K562 (cell line): ENCODE results near the gene FOXN3. TPM values are rescaled to one million over a fixed set of nuclear protein-coding genes. Genes with fewer than 3 reads are reported as not detected.

Experiments used
- ATAC-seq: fragments of 200-7000 bp; cut with Tn5 transposase; 3 replicates; pipeline ENCODE4 v1.9.1; 2020; ENCODE audit warnings: moderate library complexity
- BruUV-seq: library from RNA; stranded (reverse); fragments of 400-500 nt; replicated peaks from 2 replicates; lab custom pipeline; 2021; lab: Mats Ljungman, UMichigan
- CTCF ChIA-PET: fragments of 300-600 bp; formaldehyde crosslinking; extraction: SDS; loops from one replicate; lab custom pipeline; 2021; ENCODE audit warnings: low intra/inter-chr PET ratio; lab: Yijun Ruan, JAX
- POLR2A ChIA-PET: fragments of 300-600, 350-650 bp; sonication (Branson Sonifier 250); formaldehyde crosslinking; extraction: SDS; loops from one replicate; lab custom pipeline; 2021; ENCODE audit warnings: antibody characterized with exemption, inconsistent platforms; lab: Yijun Ruan, JAX
- DNase-seq, 4 experiments: peaks; one replicate each; pipeline versions ENCODE4 v3.0.0 to v3.0.0-alpha.2; 2011 to 2018; ENCODE audit warnings: low spot score in 3 of 4, mixed read lengths in 3 of 4; ENCODE audit errors: extremely low read depth in 1 of 4
- FAIRE-seq: peaks from 2 replicates; lab custom pipeline; 2011; peaks lifted over from hg19 to GRCh38; lab: Jason Lieb, UNC
- H2AFZ ChIP-seq: 2 replicates; pipeline ENCODE4 v1.6.0; 2011; ENCODE audit warnings: low read depth, low read length, control low read depth, inconsistent platforms
- H3K27ac ChIP-seq: fragments of 200-600 bp; 3 replicates; pipeline ENCODE4 v1.8.0; 2011; ENCODE audit warnings: low read depth, mild to moderate bottlenecking, control low read depth, inconsistent platforms, low read length, moderate library complexity, mixed read lengths; ENCODE audit errors: extremely low read depth
- H3K27me3 ChIP-seq, 2 experiments: fragments of 300-600 bp in 1 of 2; 2 replicates in 1 of 2; 3 replicates in 1 of 2; pipeline versions ENCODE4 v1.6.0 to v1.8.0; 2011; ENCODE audit warnings: inconsistent platforms in 2 of 2, low read length in 2 of 2, mild to moderate bottlenecking in 1 of 2, mixed read lengths in 1 of 2, moderate library complexity in 1 of 2; ENCODE audit not compliant: control insufficient read depth in 2 of 2, insufficient read depth in 2 of 2
- H3K36me3 ChIP-seq: fragments of 300-600 bp; 3 replicates; pipeline ENCODE4 v1.8.0; 2011; ENCODE audit warnings: mild to moderate bottlenecking, low read length, inconsistent platforms; ENCODE audit not compliant: control insufficient read depth, insufficient read depth
- H3K4me1 ChIP-seq, 2 experiments: fragments of 200-600 bp in 1 of 2; replicated peaks in 1 of 2; 2 replicates in 1 of 2; 3 replicates in 1 of 2; pipeline versions ENCODE4 v1.5.1 to v1.8.0; 2011; ENCODE audit warnings: inconsistent platforms in 2 of 2, low read length in 2 of 2, mild to moderate bottlenecking in 1 of 2, mixed read lengths in 1 of 2, moderate library complexity in 1 of 2; ENCODE audit not compliant: control insufficient read depth in 2 of 2, insufficient read depth in 2 of 2
- H3K4me2 ChIP-seq: 2 replicates; pipeline ENCODE4 v1.6.1; 2011; ENCODE audit warnings: low read length, control low read depth, inconsistent platforms, mixed read lengths; ENCODE audit not compliant: insufficient read depth
- H3K4me3 ChIP-seq: fragments of 200-600 bp; sonication (generic), shearing (Covaris generic); 2 replicates; pipeline ENCODE4 v1.5.1; 2016; ENCODE audit warnings: control low read depth, inconsistent platforms
- H3K79me2 ChIP-seq: fragments of 200-600 bp; 3 replicates; pipeline ENCODE4 v1.8.0; 2011; ENCODE audit warnings: low read length, inconsistent platforms; ENCODE audit not compliant: control insufficient read depth, insufficient read depth
- H3K9ac ChIP-seq, 2 experiments: 2 replicates each; pipeline versions ENCODE4 v1.6.0 to v1.6.1; 2011; ENCODE audit warnings: low read depth in 2 of 2, low read length in 2 of 2, control low read depth in 1 of 2, inconsistent platforms in 1 of 2, mild to moderate bottlenecking in 1 of 2, mixed read lengths in 1 of 2; ENCODE audit not compliant: insufficient read depth in 1 of 2
- H3K9me1 ChIP-seq: one replicate; pipeline ENCODE4 v1.6.0; 2011; ENCODE audit warnings: inconsistent platforms, mild to moderate bottlenecking, low read length, moderate library complexity; ENCODE audit not compliant: control insufficient read depth, insufficient read depth
- H3K9me3 ChIP-seq: replicated peaks from 2 replicates; pipeline ENCODE4 v1.5.1; 2011; ENCODE audit warnings: low read depth, low read length, inconsistent platforms; ENCODE audit not compliant: control insufficient read depth, insufficient read depth
- H4K20me1 ChIP-seq: replicated peaks from 2 replicates; pipeline ENCODE4 v1.6.1; 2011; ENCODE audit warnings: low read length, inconsistent platforms, mixed read lengths; ENCODE audit not compliant: control insufficient read depth, insufficient read depth
- CBX8 ChIP-seq: fragments of 200-600 bp; sonication (generic); IDR thresholded peaks from 2 replicates; pipeline ENCODE4 v1.6.1; 2012; ENCODE audit warnings: borderline replicate concordance, mixed run types, low read depth, mild to moderate bottlenecking, moderate library complexity, mixed read lengths, low read length, control low read depth, inconsistent platforms; ENCODE audit not compliant: poor library complexity, severe bottlenecking; ENCODE audit errors: extremely low read depth
- GTF2A2 ChIP-seq: IDR thresholded peaks from 2 replicates; pipeline ENCODE4 v1.6.1; 2016; ENCODE audit warnings: mild to moderate bottlenecking, missing genetic modification characterization, missing compliant biosample characterization
- MYC ChIP-seq, 2 experiments: fragments of 250-450 bp in 1 of 2; sonication (Bioruptor Pico) in 1 of 2; IDR thresholded peaks; 2 replicates each; pipeline versions ENCODE4 v1.5.1 to v1.6.1; 2012 to 2021; ENCODE audit warnings: low read depth in 2 of 2, borderline replicate concordance in 1 of 2, improper control_type of control experiment in 1 of 2, low read length in 1 of 2, mild to moderate bottlenecking in 1 of 2, moderate library complexity in 1 of 2
- RNF2 ChIP-seq: sonication (generic); IDR thresholded peaks from 2 replicates; pipeline ENCODE4 v1.6.1; 2016
- TARDBP ChIP-seq: fragments of 450-650 bp; IDR thresholded peaks from 2 replicates; pipeline ENCODE4 v1.6.1; 2016
- WGBS: fragments of 100-300 bp; shearing (Covaris generic); methylation state at CpG from one replicate; pipeline ENCODE4 v1.1.6; 2016; ENCODE audit warnings: low coverage, mixed read lengths; ENCODE audit not compliant: insufficient coverage; ENCODE audit errors: missing lambda C conversion rate; 5-methylcytosine and 5-hydroxymethylcytosine counted together
- in situ Hi-C: fragments of 300-500 bp; cut with MboI; formaldehyde crosslinking; loops from 4 replicates; pipeline ENCODE4 v1.15.0; 2018; ENCODE audit warnings: inconsistent platforms, mixed read lengths
- intact Hi-C: fragments of 100-400 bp; cut with micrococcal nuclease; formaldehyde crosslinking; loops from 2 replicates; pipeline ENCODE4 v1.14.2; 2022
- polyA plus RNA-seq, 8 experiments: library from polyadenylated mRNA; depleted of rRNA in 4 of 8; stranded (reverse) in 5 of 8; unstranded in 3 of 8; fragments of >200 nt; fragmentation: Nextera tagmentation in 2 of 8; fragmentation: Illumina TruSeq in 1 of 8; extraction: Ambion mirVana in 2 of 8; extraction: Trizol in 1 of 8; gene quantifications; 2 replicates each; pipeline versions ENCODE4 v1.2.1 to v1.2.3, GENCODE V29; 2011 to 2014; ENCODE audit warnings: inconsistent platforms in 1 of 8, missing spikeins in 1 of 8
- total RNA-seq, 7 experiments: library from RNA; depleted of rRNA in 6 of 7; stranded (reverse); fragments of >200 nt in 6 of 7; fragmentation: Illumina TruSeq in 2 of 7; extraction: Trizol in 2 of 7; gene quantifications; 2 replicates each; pipeline versions ENCODE4 v1.2.1 to v1.2.3, GENCODE V29; 2011 to 2021; ENCODE audit warnings: low replicate concordance in 1 of 7
- TF ChIP-seq, protein P1 (sequence below): sonication (generic); formaldehyde crosslinking; IDR thresholded peaks from 2 replicates; pipeline ENCODE4 v1.8.1; 2023; ENCODE audit warnings: missing genetic modification reagents, mild to moderate bottlenecking, borderline replicate concordance
- TF ChIP-seq, protein P2 (sequence below): IDR thresholded peaks from 3 replicates; pipeline ENCODE4 v1.6.1; 2011; ENCODE audit warnings: borderline replicate concordance, mild to moderate bottlenecking; ENCODE audit not compliant: insufficient read length, insufficient read depth
- TF ChIP-seq, protein P3 (sequence below): fragments of 250-450 bp; sonication (Bioruptor Pico); IDR thresholded peaks from 2 replicates; pipeline ENCODE4 v1.5.0; 2021
- TF ChIP-seq, protein P4 (sequence below): fragments of 450-650 bp; formaldehyde crosslinking; IDR thresholded peaks from 2 replicates; pipeline ENCODE4 v1.4.0; 2020; ENCODE audit warnings: mild to moderate bottlenecking, mixed read lengths
- TF ChIP-seq, protein P5 (sequence below), 2 experiments: fragments of 450-650 bp in 1 of 2; sonication (generic) in 1 of 2; formaldehyde crosslinking; conservative IDR thresholded peaks; 2 replicates each; pipeline versions ENCODE4 v1.4.0 to v1.8.1; 2020 to 2022; ENCODE audit warnings: mild to moderate bottlenecking in 1 of 2, missing genetic modification reagents in 1 of 2

Gene FOXN3
- total and polyA plus RNA-seq, 9 of the 15 experiments (the other 6 are each of a cell fraction or from before 2014, with no cell fraction given) = 0.07 to 1.3 (median 0.40) TPM

DNA sequence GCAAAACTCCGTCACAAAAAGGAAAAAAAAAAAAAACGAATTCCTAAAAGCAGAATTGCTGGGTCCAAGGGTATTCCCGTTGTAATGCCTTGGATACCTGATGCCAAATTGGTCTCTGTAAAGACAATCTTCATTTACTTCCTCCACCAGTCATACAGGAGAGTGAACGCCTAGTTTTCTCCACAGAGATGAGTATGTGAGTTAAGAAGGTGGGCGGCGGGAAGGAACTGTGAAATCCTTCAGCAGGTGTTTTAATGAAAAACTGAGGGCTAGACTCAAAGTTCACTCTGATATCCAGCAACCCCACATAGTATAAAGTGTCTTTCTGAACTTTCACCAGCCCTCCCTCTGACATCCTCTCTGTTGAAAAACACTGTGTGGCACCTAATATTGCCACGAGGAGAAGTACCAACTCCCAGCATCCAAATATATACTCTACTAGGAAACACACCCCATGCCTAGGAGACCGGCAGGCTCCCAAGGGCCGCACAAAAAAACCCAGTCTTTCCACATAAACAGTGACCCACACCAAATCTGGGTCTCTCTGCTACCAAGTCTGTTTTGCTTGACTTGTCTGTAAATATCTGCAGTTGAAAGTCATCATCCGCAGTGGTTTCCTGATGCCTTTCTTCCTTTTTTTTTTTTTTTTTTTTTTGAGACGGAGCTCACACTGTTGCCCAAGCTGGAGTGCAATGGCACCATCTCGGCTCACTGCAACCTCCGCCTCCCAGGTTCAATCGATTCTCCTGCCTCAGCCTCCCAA lies 30.3 kb upstream of the FOXN3 start:
- POLR2A ChIA-PET = no interaction called here
- H4K20me1 ChIP-seq = no peaks in the 10 kb centered on the region
- BruUV-seq = no TSS peak
- DNase-seq = no peak
- 7% methylated on average over 7 of the region's 14 CpGs for WGBS
- H3K4me3 ChIP-seq = no peak overlapping the region
- H3K4me1 ChIP-seq = no peaks in the 10 kb centered on the region
- FAIRE-seq = no peak
- H3K9ac ChIP-seq = no peak overlapping the region
- H3K36me3 ChIP-seq = no peaks in the 10 kb centered on the region
- H3K9me3 ChIP-seq = no peaks in the 10 kb centered on the region
- intact Hi-C loops (no loop called here), in situ Hi-C loops (no loop called here)
- H3K27me3 ChIP-seq = peaks cover 0 to 18% of the 10 kb centered on the region in 2 experiments; a peak in 3 of 5 replicates
- no peak for ATAC-seq
- no peaks in the 10 kb centered on the region for H3K79me2 ChIP-seq
- H2AFZ ChIP-seq = no peak overlapping the region
- H3K27ac ChIP-seq = no peak overlapping the region
- H3K4me2 ChIP-seq = no peak overlapping the region
- CTCF ChIA-PET = no interaction called here
- no peaks in the 10 kb centered on the region for H3K9me1 ChIP-seq
- TF ChIP-seq CBX8 = no peak
- TF ChIP-seq RNF2 = no peak
- TF ChIP-seq, protein P1, sequence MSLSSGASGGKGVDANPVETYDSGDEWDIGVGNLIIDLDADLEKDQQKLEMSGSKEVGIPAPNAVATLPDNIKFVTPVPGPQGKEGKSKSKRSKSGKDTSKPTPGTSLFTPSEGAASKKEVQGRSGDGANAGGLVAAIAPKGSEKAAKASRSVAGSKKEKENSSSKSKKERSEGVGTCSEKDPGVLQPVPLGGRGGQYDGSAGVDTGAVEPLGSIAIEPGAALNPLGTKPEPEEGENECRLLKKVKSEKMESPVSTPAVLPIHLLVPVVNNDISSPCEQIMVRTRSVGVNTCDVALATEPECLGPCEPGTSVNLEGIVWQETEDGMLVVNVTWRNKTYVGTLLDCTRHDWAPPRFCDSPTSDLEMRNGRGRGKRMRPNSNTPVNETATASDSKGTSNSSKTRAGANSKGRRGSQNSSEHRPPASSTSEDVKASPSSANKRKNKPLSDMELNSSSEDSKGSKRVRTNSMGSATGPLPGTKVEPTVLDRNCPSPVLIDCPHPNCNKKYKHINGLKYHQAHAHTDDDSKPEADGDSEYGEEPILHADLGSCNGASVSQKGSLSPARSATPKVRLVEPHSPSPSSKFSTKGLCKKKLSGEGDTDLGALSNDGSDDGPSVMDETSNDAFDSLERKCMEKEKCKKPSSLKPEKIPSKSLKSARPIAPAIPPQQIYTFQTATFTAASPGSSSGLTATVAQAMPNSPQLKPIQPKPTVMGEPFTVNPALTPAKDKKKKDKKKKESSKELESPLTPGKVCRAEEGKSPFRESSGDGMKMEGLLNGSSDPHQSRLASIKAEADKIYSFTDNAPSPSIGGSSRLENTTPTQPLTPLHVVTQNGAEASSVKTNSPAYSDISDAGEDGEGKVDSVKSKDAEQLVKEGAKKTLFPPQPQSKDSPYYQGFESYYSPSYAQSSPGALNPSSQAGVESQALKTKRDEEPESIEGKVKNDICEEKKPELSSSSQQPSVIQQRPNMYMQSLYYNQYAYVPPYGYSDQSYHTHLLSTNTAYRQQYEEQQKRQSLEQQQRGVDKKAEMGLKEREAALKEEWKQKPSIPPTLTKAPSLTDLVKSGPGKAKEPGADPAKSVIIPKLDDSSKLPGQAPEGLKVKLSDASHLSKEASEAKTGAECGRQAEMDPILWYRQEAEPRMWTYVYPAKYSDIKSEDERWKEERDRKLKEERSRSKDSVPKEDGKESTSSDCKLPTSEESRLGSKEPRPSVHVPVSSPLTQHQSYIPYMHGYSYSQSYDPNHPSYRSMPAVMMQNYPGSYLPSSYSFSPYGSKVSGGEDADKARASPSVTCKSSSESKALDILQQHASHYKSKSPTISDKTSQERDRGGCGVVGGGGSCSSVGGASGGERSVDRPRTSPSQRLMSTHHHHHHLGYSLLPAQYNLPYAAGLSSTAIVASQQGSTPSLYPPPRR (CRISPR knock-in tag) = no peak
- TF ChIP-seq, protein P2, sequence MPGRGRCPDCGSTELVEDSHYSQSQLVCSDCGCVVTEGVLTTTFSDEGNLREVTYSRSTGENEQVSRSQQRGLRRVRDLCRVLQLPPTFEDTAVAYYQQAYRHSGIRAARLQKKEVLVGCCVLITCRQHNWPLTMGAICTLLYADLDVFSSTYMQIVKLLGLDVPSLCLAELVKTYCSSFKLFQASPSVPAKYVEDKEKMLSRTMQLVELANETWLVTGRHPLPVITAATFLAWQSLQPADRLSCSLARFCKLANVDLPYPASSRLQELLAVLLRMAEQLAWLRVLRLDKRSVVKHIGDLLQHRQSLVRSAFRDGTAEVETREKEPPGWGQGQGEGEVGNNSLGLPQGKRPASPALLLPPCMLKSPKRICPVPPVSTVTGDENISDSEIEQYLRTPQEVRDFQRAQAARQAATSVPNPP = no peak
- no peak for TF ChIP-seq GTF2A2
- no peak for TF ChIP-seq TARDBP
- TF ChIP-seq, protein P3, sequence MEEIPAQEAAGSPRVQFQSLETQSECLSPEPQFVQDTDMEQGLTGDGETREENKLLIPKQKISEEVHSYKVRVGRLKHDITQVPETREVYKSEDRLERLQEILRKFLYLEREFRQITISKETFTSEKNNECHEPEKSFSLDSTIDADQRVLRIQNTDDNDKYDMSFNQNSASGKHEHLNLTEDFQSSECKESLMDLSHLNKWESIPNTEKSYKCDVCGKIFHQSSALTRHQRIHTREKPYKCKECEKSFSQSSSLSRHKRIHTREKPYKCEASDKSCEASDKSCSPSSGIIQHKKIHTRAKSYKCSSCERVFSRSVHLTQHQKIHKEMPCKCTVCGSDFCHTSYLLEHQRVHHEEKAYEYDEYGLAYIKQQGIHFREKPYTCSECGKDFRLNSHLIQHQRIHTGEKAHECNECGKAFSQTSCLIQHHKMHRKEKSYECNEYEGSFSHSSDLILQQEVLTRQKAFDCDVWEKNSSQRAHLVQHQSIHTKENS (CRISPR knock-in tag) = no peak
- TF ChIP-seq MYC (IDR thresholded peaks at IDR 0.05; ENCODE audit: low read depth, low read length) = no peak
- no peak for TF ChIP-seq MYC (CRISPR knock-in tag; IDR thresholded peaks at IDR 0.05; ENCODE audit: borderline replicate concordance, low read depth)
- TF ChIP-seq, protein P4, sequence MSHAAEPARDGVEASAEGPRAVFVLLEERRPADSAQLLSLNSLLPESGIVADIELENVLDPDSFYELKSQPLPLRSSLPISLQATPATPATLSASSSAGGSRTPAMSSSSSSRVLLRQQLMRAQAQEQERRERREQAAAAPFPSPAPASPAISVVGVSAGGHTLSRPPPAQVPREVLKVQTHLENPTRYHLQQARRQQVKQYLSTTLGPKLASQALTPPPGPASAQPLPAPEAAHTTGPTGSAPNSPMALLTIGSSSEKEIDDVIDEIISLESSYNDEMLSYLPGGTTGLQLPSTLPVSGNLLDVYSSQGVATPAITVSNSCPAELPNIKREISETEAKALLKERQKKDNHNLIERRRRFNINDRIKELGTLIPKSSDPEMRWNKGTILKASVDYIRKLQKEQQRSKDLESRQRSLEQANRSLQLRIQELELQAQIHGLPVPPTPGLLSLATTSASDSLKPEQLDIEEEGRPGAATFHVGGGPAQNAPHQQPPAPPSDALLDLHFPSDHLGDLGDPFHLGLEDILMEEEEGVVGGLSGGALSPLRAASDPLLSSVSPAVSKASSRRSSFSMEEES = no peak
- TF ChIP-seq, protein P5, sequence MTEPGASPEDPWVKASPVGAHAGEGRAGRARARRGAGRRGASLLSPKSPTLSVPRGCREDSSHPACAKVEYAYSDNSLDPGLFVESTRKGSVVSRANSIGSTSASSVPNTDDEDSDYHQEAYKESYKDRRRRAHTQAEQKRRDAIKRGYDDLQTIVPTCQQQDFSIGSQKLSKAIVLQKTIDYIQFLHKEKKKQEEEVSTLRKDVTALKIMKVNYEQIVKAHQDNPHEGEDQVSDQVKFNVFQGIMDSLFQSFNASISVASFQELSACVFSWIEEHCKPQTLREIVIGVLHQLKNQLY (CRISPR knock-in tag; conservative IDR thresholded peaks at IDR 0.05) = no peak
